Measurements from ENCODE around the gene U2AF2. TPM values are rescaled to one million over a fixed set of nuclear protein-coding genes. Genes with fewer than 3 reads are reported as not detected.

U2AF2 gene
- total RNA-seq, 1 donor from 2014 or later = 194 TPM

GRCh38 chr19:55720214-55720746, 65.4 kb downstream of the U2AF2 start:
- DNase-seq (ENCODE audit: low read depth) (no peak), FAIRE-seq (no peak)
- H3K4me1 Mint-ChIP-seq (ENCODE audit: low read depth, unreplicated experiment) = no peaks in the 10 kb centered on the region
- Histone ChIP-seq H3K36me3 (ENCODE audit: insufficient read depth, low read length) (no peaks in the 10 kb centered on the region), H3K79me2 (ENCODE audit: insufficient read depth, low read length) (no peaks in the 10 kb centered on the region), H3K27ac (ENCODE audit: low read depth, low read length) (no peak overlapping the region), H3K4me1 (ENCODE audit: insufficient read depth, low read length) (no peaks in the 10 kb centered on the region), H3K27me3 (ENCODE audit: insufficient read depth, low read length) (no peaks in the 10 kb centered on the region), H3K9me3 (ENCODE audit: insufficient read depth, low read depth, low read length) (no peaks in the 10 kb centered on the region), H2AFZ (ENCODE audit: low read depth, low read length) (no peak overlapping the region), H3K4me3 (ENCODE audit: insufficient read depth, low read depth, low read length) (no peak overlapping the region), H3K9ac (ENCODE audit: low read length) (no peak overlapping the region), H3K4me2 (ENCODE audit: low read length) (no peak overlapping the region), H4K20me1 (ENCODE audit: insufficient read depth, low read length) (no peaks in the 10 kb centered on the region)
- TF ChIP-seq CTCF (IDR thresholded peaks at IDR 0.05; ENCODE audit: insufficient read depth, low read depth, low read length) (no peak), EZH2 (IDR thresholded peaks at IDR 0.05; ENCODE audit: insufficient read depth, low read length) (no peak)
- no peak overlapping the region for H3K27ac Mint-ChIP-seq (ENCODE audit: unreplicated experiment)
- no peak overlapping the region for H3K4me3 Mint-ChIP-seq (ENCODE audit: unreplicated experiment)
- no peaks in the 10 kb centered on the region for H3K27me3 Mint-ChIP-seq (ENCODE audit: low read depth, unreplicated experiment)
- H3K9me3 Mint-ChIP-seq (ENCODE audit: unreplicated experiment) = peaks cover 26% of the 10 kb centered on the region
- no peaks in the 10 kb centered on the region for H3K36me3 Mint-ChIP-seq (ENCODE audit: low read depth, unreplicated experiment)

- H3K4me2 ChIP-seq (ENCODE audit: low read length) = no peak overlapping the region
- no peak overlapping the region for H3K9ac ChIP-seq (ENCODE audit: low read length)
- Mint-ChIP-seq H3K4me1 (ENCODE audit: low read depth, unreplicated experiment) (no peaks in the 10 kb centered on the region), H3K27ac (ENCODE audit: unreplicated experiment) (no peak overlapping the region), H3K27me3 (ENCODE audit: low read depth, unreplicated experiment) (no peaks in the 10 kb centered on the region), H3K4me3 (ENCODE audit: unreplicated experiment) (no peak overlapping the region), H3K9me3 (ENCODE audit: unreplicated experiment) (peaks cover 26% of the 10 kb centered on the region), H3K36me3 (ENCODE audit: low read depth, unreplicated experiment) (no peaks in the 10 kb centered on the region)
- H3K27me3 ChIP-seq (ENCODE audit: insufficient read depth, low read length) = no peaks in the 10 kb centered on the region
- H2AFZ ChIP-seq (ENCODE audit: low read depth, low read length) = no peak overlapping the region
- TF ChIP-seq CTCF (IDR thresholded peaks at IDR 0.05; ENCODE audit: insufficient read depth, low read depth, low read length) = no peak
- no peak for TF ChIP-seq EZH2 (IDR thresholded peaks at IDR 0.05; ENCODE audit: insufficient read depth, low read length)
- no peaks in the 10 kb centered on the region for H3K79me2 ChIP-seq (ENCODE audit: insufficient read depth, low read length)
- H3K9me3 ChIP-seq (ENCODE audit: insufficient read depth, low read depth, low read length) = no peaks in the 10 kb centered on the region
- H3K36me3 ChIP-seq (ENCODE audit: insufficient read depth, low read length) = no peaks in the 10 kb centered on the region
- no peaks in the 10 kb centered on the region for H4K20me1 ChIP-seq (ENCODE audit: insufficient read depth, low read length)
- no peak overlapping the region for H3K27ac ChIP-seq (ENCODE audit: low read depth, low read length)
- DNase-seq (ENCODE audit: low read depth) (no peak), FAIRE-seq (no peak)
- H3K4me3 ChIP-seq (ENCODE audit: insufficient read depth, low read depth, low read length) = no peak overlapping the region
- H3K4me1 ChIP-seq (ENCODE audit: insufficient read depth, low read length) = no peaks in the 10 kb centered on the region
These were observed 66.0 kb downstream of the U2AF2 start for GRCh38 chr19:55720801-55721200.

- Histone ChIP-seq H3K36me3 (ENCODE audit: insufficient read depth, low read length) (no peaks in the 10 kb centered on the region), H3K4me3 (ENCODE audit: insufficient read depth, low read depth, low read length) (no peak overlapping the region), H3K4me2 (ENCODE audit: low read length) (no peak overlapping the region), H3K27me3 (ENCODE audit: insufficient read depth, low read length) (no peaks in the 10 kb centered on the region), H3K27ac (ENCODE audit: low read depth, low read length) (no peak overlapping the region), H4K20me1 (ENCODE audit: insufficient read depth, low read length) (no peaks in the 10 kb centered on the region), H2AFZ (ENCODE audit: low read depth, low read length) (no peak overlapping the region), H3K9me3 (ENCODE audit: insufficient read depth, low read depth, low read length) (no peaks in the 10 kb centered on the region), H3K9ac (ENCODE audit: low read length) (no peak overlapping the region), H3K79me2 (ENCODE audit: insufficient read depth, low read length) (no peaks in the 10 kb centered on the region), H3K4me1 (ENCODE audit: insufficient read depth, low read length) (no peaks in the 10 kb centered on the region)
- TF ChIP-seq CTCF (IDR thresholded peaks at IDR 0.05; ENCODE audit: insufficient read depth, low read depth, low read length) (no peak), EZH2 (IDR thresholded peaks at IDR 0.05; ENCODE audit: insufficient read depth, low read length) (no peak)
- H3K4me1 Mint-ChIP-seq (ENCODE audit: low read depth, unreplicated experiment) = no peaks in the 10 kb centered on the region
- no peak for DNase-seq (ENCODE audit: low read depth)
- peaks cover 18% of the 10 kb centered on the region for H3K9me3 Mint-ChIP-seq (ENCODE audit: unreplicated experiment)
- no peak overlapping the region for H3K27ac Mint-ChIP-seq (ENCODE audit: unreplicated experiment)
- no peaks in the 10 kb centered on the region for H3K36me3 Mint-ChIP-seq (ENCODE audit: low read depth, unreplicated experiment)
- H3K4me3 Mint-ChIP-seq (ENCODE audit: unreplicated experiment) = no peak overlapping the region
- no peak for FAIRE-seq
- H3K27me3 Mint-ChIP-seq (ENCODE audit: low read depth, unreplicated experiment) = no peaks in the 10 kb centered on the region
These were observed 68.7 kb downstream of the U2AF2 start for GRCh38 chr19:55723491-55723890.

Measured in astrocyte (in vitro differentiated cells and primary cell).